Muscle layer of duodenum (tissue), 2 donors: Measurements from ENCODE around the gene SNTA1.
"Not testable (repeated sequence)": the region's sequence is repeated elsewhere in the genome, so short reads cannot be mapped to it uniquely, and the experiment has no call there.

Source experiments
- H3K27ac ChIP-seq: one replicate; pipeline ENCODE4 v1.7.0; 2013; ENCODE audit warnings: mild to moderate bottlenecking, low read length
- H3K27me3 ChIP-seq: one replicate; pipeline ENCODE4 v1.7.0; 2013; ENCODE audit warnings: low read depth, mild to moderate bottlenecking, control low read depth, low read length
- H3K36me3 ChIP-seq, 2 donors: one replicate each; pipeline ENCODE4 v1.7.0; 2013; ENCODE audit warnings: low read length in 2 of 2, control low read depth in 1 of 2, mild to moderate bottlenecking in 1 of 2; ENCODE audit not compliant: insufficient read depth in 2 of 2, control insufficient read depth in 1 of 2
- H3K4me1 ChIP-seq, 2 donors: one replicate each; pipeline ENCODE4 v1.7.0; 2013; ENCODE audit warnings: low read length in 2 of 2, mild to moderate bottlenecking in 2 of 2, control low read depth in 1 of 2, moderate library complexity in 1 of 2; ENCODE audit not compliant: insufficient read depth in 2 of 2, control insufficient read depth in 1 of 2
- H3K4me3 ChIP-seq, 2 donors: one replicate each; pipeline ENCODE4 v1.7.0; 2013; ENCODE audit warnings: low read length in 2 of 2, low read depth in 1 of 2, mild to moderate bottlenecking in 1 of 2
- H3K9me3 ChIP-seq, 2 donors: one replicate each; pipeline ENCODE4 v1.7.0; 2013; ENCODE audit warnings: low read length in 2 of 2, control low read depth in 1 of 2, mild to moderate bottlenecking in 1 of 2; ENCODE audit not compliant: control insufficient read depth in 1 of 2
- donor health status: healthy.

Gene SNTA1

DNA sequence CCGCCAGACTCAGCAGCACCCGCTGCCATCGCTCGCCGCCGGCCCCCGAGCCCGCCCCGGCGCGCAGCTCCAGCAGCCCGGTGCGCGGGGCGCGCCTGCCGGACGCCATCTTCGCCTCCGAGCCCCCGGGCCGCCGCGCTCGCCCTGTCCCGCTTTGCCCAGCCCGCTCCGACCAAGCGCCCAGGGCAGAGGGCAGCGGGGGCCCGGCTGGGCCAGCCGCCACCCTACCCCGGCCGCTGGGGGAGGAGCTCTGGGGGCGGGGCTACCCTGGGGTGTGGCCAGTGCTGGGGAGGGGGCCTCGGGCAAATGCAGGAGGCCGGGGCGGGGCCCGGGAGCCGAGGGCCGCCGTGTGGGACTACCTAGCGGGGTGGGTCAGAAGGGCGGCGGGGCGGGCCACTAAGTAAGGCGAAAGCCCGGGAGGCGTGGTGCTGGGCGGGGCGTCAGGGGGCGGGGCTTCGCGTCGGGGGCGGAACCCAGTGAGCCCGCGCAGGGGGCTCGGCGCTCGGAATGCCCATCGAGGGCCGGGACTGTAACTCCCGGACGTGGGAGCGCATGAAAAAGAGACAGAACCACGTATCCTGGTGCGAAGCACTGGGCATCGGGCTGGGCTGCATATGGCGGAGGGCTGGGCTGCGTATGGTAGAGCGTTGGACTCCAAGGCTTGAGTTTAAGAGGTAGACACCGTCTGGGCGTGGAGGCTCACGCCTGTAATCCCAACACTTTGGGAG, at the start of gene SNTA1:
Gene SNTA1, minus strand, starts transcription at position 252 of the 728 bp plus-strand sequence. Its CDS starts 143 bp downstream, at position 109.
- Histone ChIP-seq H3K27ac (no peak within 1 kb of the TSS), H3K9me3 (no peaks in the 10 kb centered on the region), H3K36me3 (no peaks in the 10 kb centered on the region), H3K27me3 (no peaks in the 10 kb centered on the region), H3K4me3 (peak within 1 kb of the TSS; percentile 70 to 87), H3K4me1 (peaks cover 0 to 18% of the 10 kb centered on the region in 2 donors)

DNA sequence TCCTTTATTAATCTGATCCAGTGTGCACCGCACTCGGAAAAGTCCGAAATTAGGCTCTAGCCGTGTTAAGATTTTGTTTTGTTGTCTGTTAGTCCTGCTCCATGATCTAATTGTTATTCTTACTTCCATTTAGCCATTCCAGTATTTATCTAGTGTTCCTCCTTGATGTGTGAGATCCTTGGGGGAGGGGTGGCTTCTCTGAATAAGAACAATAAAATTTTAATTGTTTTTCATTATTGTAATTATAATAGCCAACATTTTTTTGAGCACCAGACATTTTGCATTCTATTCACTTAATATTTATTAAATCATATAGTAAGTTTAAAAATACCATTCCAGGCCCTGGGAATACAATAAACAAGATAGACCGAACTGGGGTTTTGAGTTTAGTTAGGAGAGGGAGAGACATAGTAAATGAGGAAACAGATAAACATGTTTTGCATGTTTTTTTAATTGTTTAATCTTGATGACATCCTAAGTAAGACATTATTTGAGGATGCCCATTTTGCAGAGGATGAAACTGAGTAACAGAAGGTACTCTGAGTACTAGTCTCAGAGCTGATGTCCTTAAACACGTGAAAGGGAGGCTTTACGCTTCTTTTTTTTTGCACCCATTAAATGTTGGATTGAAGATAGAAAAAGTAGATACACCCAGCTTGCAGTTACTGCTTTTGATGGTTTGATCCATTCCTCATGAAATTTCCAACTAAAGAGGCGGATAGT, 47.5 kb upstream of the SNTA1 start:
- Histone ChIP-seq H3K4me3 (peak overlapping the region; percentile 90 to 92), H3K27me3 (no peaks in the 10 kb centered on the region), H3K9me3 (no peaks in the 10 kb centered on the region), H3K27ac (peak overlapping the region; percentile 82), H3K36me3 (no peaks in the 10 kb centered on the region), H3K4me1 (peaks cover 3 to 14% of the 10 kb centered on the region in 2 donors)

DNA sequence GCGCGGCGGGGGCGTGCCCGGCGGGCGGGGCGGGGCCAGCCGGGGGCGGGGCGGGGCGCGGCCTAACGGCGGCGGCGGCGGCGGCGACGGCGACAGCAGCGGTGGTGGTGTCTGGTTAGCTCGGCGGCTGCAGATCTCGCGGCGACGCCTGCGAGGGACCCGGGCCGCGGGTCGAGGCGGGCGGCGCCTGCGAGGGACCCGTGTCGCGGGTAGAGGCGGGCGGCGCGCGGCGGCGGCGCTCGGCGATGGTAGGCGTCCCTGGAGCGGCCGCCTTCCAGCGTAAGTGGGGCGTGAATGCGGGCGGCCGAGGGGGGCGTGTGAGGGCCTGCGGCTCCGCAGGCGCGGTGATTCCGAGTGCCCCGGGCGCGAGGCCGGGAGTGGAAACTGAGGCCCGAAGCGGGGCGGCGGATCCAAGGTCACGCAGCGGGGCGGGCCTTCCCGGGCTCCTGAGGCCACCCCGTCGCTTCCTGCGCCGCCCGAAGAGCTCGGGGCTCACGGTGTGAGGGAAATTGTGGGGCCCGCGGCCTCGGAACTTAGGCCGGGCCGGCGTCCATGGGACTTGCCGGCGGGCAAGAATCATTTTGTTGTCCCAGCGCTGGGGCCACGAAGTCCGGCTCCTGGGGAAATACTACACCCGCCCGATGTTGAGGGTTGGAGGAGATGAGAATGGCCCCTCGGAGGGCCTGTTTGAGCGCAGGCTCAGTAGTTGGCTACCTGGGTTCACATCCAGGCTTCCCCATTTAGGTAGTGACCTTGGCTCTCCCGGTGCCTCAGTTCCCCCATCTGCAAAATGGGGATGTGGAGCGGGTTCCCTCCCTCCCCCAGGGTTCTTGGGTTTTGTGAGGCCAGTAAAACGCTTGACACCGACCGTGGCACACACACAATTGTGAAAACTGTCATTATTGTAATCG, 46.7 kb upstream of the SNTA1 start, which contains the start of gene CBFA2T2:
Gene CBFA2T2, plus strand, starts transcription at position 74 of the 911 bp plus-strand sequence. Its CDS starts 172 bp downstream, at position 246.
- Histone ChIP-seq H3K36me3 (no peaks in the 10 kb centered on the region), H3K9me3 (no peaks in the 10 kb centered on the region), H3K4me1 (peaks cover 0 to 14% of the 10 kb centered on the region in 2 donors), H3K27ac (peak within 1 kb of the TSS; percentile 94), H3K4me3 (peak within 1 kb of the TSS; percentile 90 to 92), H3K27me3 (no peaks in the 10 kb centered on the region)

DNA sequence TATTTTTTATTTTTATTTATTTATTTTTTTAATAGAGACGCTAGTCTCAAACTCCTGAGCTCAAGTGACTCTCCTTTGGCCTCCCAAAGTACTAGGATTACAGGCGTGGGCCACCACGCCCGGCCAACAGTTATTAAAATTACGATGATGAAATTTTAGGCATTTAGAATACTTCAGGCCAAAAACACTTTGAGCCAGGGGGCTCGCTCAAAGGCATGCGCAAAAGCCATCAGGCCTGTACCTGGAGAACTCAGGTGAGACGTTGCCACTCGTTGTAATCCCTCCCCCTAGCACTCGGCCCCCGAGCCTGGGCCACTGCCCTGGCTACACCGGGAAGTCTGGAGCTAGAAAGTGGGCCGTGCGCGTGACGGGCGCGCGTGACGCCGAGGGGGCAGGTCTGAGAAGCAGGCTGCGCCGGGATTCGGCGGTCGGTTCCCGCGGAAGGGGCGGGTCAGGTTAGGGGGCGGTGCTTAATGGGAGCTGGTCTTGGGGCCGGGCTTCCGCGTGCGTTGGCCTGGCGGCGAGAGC, 46.0 kb upstream of the SNTA1 start:
- H3K4me1 ChIP-seq = peaks cover 0 to 14% of the 10 kb centered on the region in 2 donors
- H3K27ac ChIP-seq = peak overlapping the region; percentile 94
- H3K9me3 ChIP-seq = no peaks in the 10 kb centered on the region
- H3K4me3 ChIP-seq = peak overlapping the region in 1 of 2 donors; percentile 63
- H3K36me3 ChIP-seq = no peaks in the 10 kb centered on the region
- H3K27me3 ChIP-seq = no peaks in the 10 kb centered on the region

DNA sequence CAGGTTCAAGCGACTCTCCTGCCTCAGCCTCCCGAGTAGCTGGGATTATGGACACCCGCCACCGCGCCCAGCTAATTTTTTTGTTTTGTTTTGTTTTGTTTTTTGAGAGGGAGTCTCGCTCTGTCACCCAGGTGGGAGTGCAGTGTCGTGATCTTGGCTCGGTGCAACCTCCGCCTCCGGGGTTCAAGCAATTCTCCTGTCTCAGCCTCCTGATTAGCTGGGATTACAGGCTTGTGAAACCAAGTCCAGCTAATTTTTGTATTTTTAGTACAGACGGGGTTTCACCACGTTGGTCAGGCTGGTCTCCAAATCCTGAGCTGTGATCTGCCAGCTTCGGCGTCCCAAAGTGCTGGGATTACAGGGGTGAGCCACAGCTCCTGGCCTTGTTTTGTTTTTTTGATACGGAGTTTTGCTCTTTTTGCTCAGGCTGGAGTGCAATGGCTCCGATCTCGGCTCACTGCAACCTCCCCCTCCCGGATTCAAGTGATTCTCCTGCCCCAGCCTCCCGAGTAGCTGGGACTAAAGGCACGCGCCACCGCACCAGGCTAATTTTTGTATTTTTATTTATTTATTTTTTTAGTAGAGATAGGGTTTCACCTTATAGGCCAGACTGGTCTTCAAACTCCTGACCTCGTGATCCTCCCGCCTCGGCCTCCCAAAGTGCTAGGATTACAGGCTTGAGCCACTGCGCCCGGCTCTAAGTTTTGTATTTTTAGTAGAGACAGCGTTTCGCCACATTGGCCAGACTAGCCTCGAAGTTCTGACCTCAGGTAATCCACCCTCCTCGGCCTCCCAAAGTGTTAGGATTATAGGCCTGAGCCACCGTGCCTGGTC, 45.3 kb upstream of the SNTA1 start:
- H3K4me3 ChIP-seq, H3K9me3 ChIP-seq, H3K27ac ChIP-seq, H3K27me3 ChIP-seq, H3K36me3 ChIP-seq: not testable (repeated sequence)
- peaks cover 0 to 14% of the 10 kb centered on the region in 2 donors for H3K4me1 ChIP-seq

DNA sequence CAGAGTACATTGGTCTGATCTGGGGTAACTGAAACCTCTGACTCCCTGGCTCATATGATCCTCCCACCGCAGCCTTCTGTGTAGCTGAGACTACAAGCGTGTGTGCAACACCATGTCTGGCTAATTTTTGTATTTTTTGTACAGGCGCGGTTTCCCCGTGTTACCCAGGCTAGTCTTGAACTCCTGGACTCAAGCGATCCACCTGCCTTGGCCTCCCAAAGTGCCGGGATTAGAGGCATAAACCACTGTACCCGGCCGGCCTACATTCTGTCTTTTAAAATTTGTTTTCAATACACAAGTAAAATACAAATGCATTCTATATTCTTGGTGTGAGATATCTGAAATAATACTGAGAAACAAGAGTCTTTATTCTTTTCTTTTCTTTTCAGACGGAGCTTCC, 44.6 kb upstream of the SNTA1 start:
- Histone ChIP-seq H3K36me3 (no peaks in the 10 kb centered on the region), H3K4me3 (no peak overlapping the region), H3K27ac (no peak overlapping the region), H3K4me1 (peaks cover 0 to 14% of the 10 kb centered on the region in 2 donors), H3K9me3 (no peaks in the 10 kb centered on the region), H3K27me3 (no peaks in the 10 kb centered on the region)

DNA sequence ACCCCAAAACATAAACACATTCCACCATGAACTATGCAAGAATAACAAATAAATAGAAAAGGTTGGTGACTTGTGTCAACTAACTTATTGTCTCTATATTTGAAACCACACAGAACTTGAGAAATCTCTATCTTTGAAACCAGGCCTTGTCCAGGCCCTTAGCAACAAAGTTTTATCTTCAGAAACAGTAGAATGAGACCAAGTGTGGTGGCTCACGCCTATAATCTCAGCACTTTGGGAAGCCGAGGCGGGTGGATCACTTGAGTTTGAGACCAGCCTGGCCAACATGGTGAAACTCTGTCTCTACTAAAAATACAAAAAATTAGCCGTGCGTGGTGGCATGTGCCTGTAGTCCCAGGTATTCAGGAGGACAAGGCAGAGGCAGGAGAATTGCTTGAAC, 39.6 kb upstream of the SNTA1 start:
- H3K4me3 ChIP-seq, H3K27ac ChIP-seq, H3K36me3 ChIP-seq, H3K4me1 ChIP-seq, H3K9me3 ChIP-seq, H3K27me3 ChIP-seq: not testable (repeated sequence)

DNA sequence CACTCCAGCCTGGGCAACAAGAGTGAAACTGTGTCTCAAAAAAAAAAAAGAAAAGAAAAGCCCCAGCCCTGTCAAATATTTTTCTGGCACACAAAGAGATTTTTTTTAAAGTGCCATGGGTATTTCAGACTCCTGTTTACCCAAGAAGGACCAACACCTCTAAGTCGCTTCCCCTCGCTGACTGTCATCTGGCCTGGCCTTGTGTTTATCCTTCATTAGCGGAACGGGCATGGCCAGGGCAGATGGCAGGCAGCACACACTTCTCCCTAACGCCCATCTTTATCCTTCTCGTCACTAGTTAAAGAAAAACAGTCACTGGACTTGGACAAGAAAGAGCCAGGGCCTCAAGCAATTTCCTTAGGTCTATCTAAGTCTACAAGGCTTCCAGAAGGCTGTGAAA, 39.0 kb upstream of the SNTA1 start:
- no peak overlapping the region for H3K27ac ChIP-seq
- H3K9me3 ChIP-seq = no peaks in the 10 kb centered on the region
- H3K4me1 ChIP-seq = no peaks in the 10 kb centered on the region
- no peaks in the 10 kb centered on the region for H3K36me3 ChIP-seq
- H3K4me3 ChIP-seq = no peak overlapping the region
- no peaks in the 10 kb centered on the region for H3K27me3 ChIP-seq

DNA sequence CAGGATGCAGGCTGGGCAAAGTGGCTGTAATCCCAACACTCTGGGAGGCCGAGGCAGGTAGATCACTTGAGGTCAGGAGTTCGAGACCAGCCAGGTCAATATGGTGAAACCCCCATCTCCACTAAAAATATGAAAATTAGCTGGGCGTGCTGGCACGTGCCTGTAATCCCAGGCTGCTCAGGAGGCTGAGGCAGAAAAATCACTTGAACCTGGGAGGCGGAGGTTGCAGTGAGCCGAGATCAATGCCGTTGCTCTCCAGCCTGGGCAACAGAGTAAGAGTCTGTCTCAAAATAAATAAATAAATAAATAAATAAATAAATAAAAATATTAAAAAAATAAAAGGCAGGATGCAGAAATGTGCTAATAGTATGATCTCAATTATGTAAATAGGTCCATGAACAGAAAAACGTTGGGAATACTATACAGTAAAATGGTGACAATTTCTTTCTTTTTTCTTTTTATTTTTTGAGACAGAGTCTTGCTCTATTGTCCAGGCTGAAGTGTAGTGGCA, 37.9 kb upstream of the SNTA1 start:
- H3K27ac ChIP-seq = no peak overlapping the region
- H3K27me3 ChIP-seq = no peaks in the 10 kb centered on the region
- no peaks in the 10 kb centered on the region for H3K36me3 ChIP-seq
- H3K4me3 ChIP-seq = no peak overlapping the region
- no peaks in the 10 kb centered on the region for H3K4me1 ChIP-seq
- no peaks in the 10 kb centered on the region for H3K9me3 ChIP-seq

DNA sequence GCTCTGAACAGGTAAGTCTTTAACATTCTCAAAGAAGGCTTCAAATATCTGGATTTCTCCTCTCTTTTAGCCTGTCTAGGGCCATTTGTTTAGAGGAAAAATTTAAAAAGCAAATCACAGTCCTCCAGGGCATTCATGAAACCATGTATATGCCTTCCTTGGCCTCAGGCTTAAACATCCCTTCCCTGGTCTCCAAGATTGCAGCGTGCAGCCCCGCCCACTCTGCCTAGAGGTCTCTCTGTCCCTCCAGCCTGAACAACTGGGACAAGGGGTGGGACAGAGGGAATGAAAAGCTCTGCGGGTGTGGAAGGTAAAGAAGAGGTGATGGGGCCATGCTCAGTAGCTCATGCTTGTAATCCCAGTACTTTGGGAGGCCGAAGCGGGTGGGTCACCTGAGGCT, 36.5 kb upstream of the SNTA1 start:
- H3K36me3 ChIP-seq = no peaks in the 10 kb centered on the region
- H3K4me3 ChIP-seq = no peak overlapping the region
- no peaks in the 10 kb centered on the region for H3K27me3 ChIP-seq

More for the DNA sequence above, 36.5 kb upstream of the SNTA1 start:
- no peaks in the 10 kb centered on the region for H3K9me3 ChIP-seq
- H3K27ac ChIP-seq = no peak overlapping the region
- peaks cover 0 to 3% of the 10 kb centered on the region in 2 donors for H3K4me1 ChIP-seq
